ENCODE data around the gene CUX1.

GRCh38 chr7:101783381-101784181 is 33.8 kb upstream of the CUX1 start:
- TF ChIP-seq CTCF (IDR thresholded peaks at IDR 0.05), result no peak
- no peak for TF ChIP-seq POLR2A (IDR thresholded peaks at IDR 0.05)
